Ovary (tissue), 9 donors: ENCODE results near the gene CDKAL1. TPM values are rescaled to one million over a fixed set of nuclear protein-coding genes. Genes with fewer than 3 reads are reported as not detected.
"Not testable (repeated sequence)": the region's sequence is repeated elsewhere in the genome, so short reads cannot be mapped to it uniquely, and the experiment has no call there.

Experiments used
- DNase-seq, 5 donors: peaks; one replicate each; pipeline ENCODE4 v3.0.0-alpha.2; 2019 to 2020
- H3K27ac ChIP-seq, 2 donors: fragments of 200-600 bp; one replicate each; pipeline versions ENCODE4 v1.5.1 to v1.8.0; 2019 to 2022
- H3K27me3 ChIP-seq: fragments of 200-600 bp; one replicate; pipeline ENCODE4 v1.8.0; 2022
- H3K36me3 ChIP-seq: fragments of 200-600 bp; sonication (generic); one replicate; pipeline ENCODE4 v1.5.1; 2019
- H3K4me1 ChIP-seq: one replicate; pipeline ENCODE4 v1.8.1; 2013; ENCODE audit warnings: mild to moderate bottlenecking, moderate library complexity; ENCODE audit not compliant: insufficient read depth
- H3K4me3 ChIP-seq: fragments of 200-600 bp; sonication (generic); one replicate; pipeline ENCODE4 v1.5.1; 2017
- H3K9me3 ChIP-seq, 2 donors: fragments of 200-600 bp in 1 of 2; sonication (generic) in 1 of 2; one replicate each; pipeline versions ENCODE4 v1.5.1 to v1.8.1; 2013 to 2019; ENCODE audit warnings: mild to moderate bottlenecking in 1 of 2, moderate library complexity in 1 of 2
- EP300 ChIP-seq: sonication (generic); formaldehyde crosslinking; IDR thresholded peaks from one replicate; pipeline ENCODE4 v1.6.1; 2017; ENCODE audit warnings: antibody characterized with exemption
- POLR2A ChIP-seq: fragments of 450-650 bp; IDR thresholded peaks from one replicate; pipeline ENCODE4 v1.6.1; 2017; ENCODE audit warnings: antibody characterized with exemption, mild to moderate bottlenecking, moderate library complexity
- WGBS, 3 donors: extraction: QIAGEN DNeasy Blood & Tissue Kit in 1 of 3; methylation state at CpG; one replicate each; pipeline versions ENCODE4 v1.1.5 to v1.1.7; 2013 to 2017; 5-methylcytosine and 5-hydroxymethylcytosine counted together
- intact Hi-C, 4 donors: fragments of 100-400 bp; cut with DNase I; formaldehyde crosslinking; loops; one replicate each; pipeline versions ENCODE4 v1.11.0 to v1.15.1; 2022 to 2023
- polyA plus RNA-seq, 2 donors: library from polyadenylated mRNA; stranded (reverse); fragments of 200-250 nt in 1 of 2; fragments of 350-450 nt in 1 of 2; fragmentation: Illumina TruSeq in 1 of 2; extraction: RNeasy Lipid Tissue Mini Kit (QIAGEN cat#74804) in 1 of 2; gene quantifications; one replicate each; pipeline ENCODE4 v1.2.3, GENCODE V29; 2013 to 2014
- total RNA-seq, 7 donors: library from RNA; depleted of rRNA in 2 of 7; stranded (reverse); fragments of >200 nt in 2 of 7; fragmentation: NEBNext Ultra II Directional in 3 of 7; extraction: Animal tissue kit (Norgen Biotek cat#: 25700) in 3 of 7; gene quantifications; one replicate each; pipeline versions ENCODE4 v1.1.0 to v1.2.4, GENCODE V29; 2016 to 2023
- TF ChIP-seq, protein P1 (sequence below), 3 donors: fragments of 450-650 bp in 2 of 3; fragments of 200-600 bp in 1 of 3; IDR thresholded peaks; one replicate each; pipeline versions ENCODE4 v1.5.1 to v1.8.0; 2016 to 2022; ENCODE audit warnings: antibody characterized with exemption in 3 of 3, mild to moderate bottlenecking in 1 of 3
- donor health status: DM: no; HTN: no; CAD: no; lungs with moderate emphysema.
- donor health status: DM: no; HTN: no; CAD: no.
- donor health status: Bipolar disorder and iron deficiency.
- donor health status: DM: yes; HTN: yes; CAD: no.
- donor health status: DM: no; HTN: no; CAD: no.
- donor health status: DM: yes; HTN: yes; CAD: no.

Gene CDKAL1
- total and polyA plus RNA-seq, 9 donors, result 6.8 to 21.3 (median 18.9) TPM

- Histone ChIP-seq H3K27me3 (no peaks in the 10 kb centered on the region), H3K4me1 (peaks cover 7% of the 10 kb centered on the region), H3K27ac (peak overlapping the region in 1 of 2 donors; percentile 60), H3K9me3 (no peaks in the 10 kb centered on the region), H3K36me3 (no peaks in the 10 kb centered on the region), H3K4me3 (no peak overlapping the region)
- intact Hi-C loops, result no loop called here
- no peak for DNase-seq
- TF ChIP-seq, protein P1, sequence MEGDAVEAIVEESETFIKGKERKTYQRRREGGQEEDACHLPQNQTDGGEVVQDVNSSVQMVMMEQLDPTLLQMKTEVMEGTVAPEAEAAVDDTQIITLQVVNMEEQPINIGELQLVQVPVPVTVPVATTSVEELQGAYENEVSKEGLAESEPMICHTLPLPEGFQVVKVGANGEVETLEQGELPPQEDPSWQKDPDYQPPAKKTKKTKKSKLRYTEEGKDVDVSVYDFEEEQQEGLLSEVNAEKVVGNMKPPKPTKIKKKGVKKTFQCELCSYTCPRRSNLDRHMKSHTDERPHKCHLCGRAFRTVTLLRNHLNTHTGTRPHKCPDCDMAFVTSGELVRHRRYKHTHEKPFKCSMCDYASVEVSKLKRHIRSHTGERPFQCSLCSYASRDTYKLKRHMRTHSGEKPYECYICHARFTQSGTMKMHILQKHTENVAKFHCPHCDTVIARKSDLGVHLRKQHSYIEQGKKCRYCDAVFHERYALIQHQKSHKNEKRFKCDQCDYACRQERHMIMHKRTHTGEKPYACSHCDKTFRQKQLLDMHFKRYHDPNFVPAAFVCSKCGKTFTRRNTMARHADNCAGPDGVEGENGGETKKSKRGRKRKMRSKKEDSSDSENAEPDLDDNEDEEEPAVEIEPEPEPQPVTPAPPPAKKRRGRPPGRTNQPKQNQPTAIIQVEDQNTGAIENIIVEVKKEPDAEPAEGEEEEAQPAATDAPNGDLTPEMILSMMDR (IDR thresholded peaks at IDR 0.05), result no peak
- TF ChIP-seq EP300 (no peak), POLR2A (no peak)
- 3 to 14% (median 4%) methylated on average over 6 of the region's 6 CpGs for WGBS, 3 donors
Observed at GRCh38 chr6:20826378-20826777, 292.1 kb downstream of the CDKAL1 start.

DNA sequence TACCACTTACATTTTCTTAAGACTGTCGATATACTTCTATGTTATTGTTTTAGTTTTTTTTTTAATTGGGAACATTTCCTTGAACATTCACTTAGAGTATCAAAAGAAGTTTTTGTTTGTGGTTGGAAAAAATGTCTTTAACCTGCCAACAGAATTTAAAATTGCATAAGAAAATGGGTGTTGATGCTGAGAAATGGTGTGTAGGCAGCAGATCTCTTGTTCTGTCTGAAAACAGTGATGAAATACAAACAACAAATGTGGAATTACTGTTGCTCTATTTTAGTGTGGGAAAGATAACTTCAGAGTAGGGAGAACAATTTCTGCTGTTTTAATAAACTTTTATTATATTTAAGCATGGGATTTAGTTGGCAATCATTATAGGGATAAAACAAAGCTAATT, 293.5 kb downstream of the CDKAL1 start:
- TF ChIP-seq EP300 (no peak), POLR2A (no peak)
- TF ChIP-seq, protein P1 (IDR thresholded peaks at IDR 0.05), result no peak

GRCh38 chr6:20830576-20830975, 296.3 kb downstream of the CDKAL1 start:
- Histone ChIP-seq H3K9me3 (no peaks in the 10 kb centered on the region), H3K27me3 (no peaks in the 10 kb centered on the region), H3K27ac (no peak overlapping the region), H3K4me3 (no peak overlapping the region), H3K4me1 (peaks cover 7% of the 10 kb centered on the region), H3K36me3 (no peaks in the 10 kb centered on the region)
- WGBS, 3 donors, result 61 to 86% (median 84%) methylated on average over 1 of the region's 1 CpG
- no peak for DNase-seq
- intact Hi-C loops, result no loop called here
- TF ChIP-seq POLR2A (no peak), EP300 (no peak)
- TF ChIP-seq, protein P1 (IDR thresholded peaks at IDR 0.05), result no peak

More for the DNA sequence above, 293.5 kb downstream of the CDKAL1 start:
- H3K4me3 ChIP-seq, result no peak overlapping the region
- no peaks in the 10 kb centered on the region for H3K36me3 ChIP-seq
- H3K4me1 ChIP-seq, result peaks cover 7% of the 10 kb centered on the region
- no peaks in the 10 kb centered on the region for H3K9me3 ChIP-seq
- intact Hi-C loops, result no loop called here
- H3K27ac ChIP-seq, result peak overlapping the region; percentile 17 to 69
- DNase-seq, result no peak
- WGBS, 3 donors, result 1 to 16% (median 7%) methylated on average over 1 of the region's 1 CpG
- H3K27me3 ChIP-seq, result no peaks in the 10 kb centered on the region

DNA sequence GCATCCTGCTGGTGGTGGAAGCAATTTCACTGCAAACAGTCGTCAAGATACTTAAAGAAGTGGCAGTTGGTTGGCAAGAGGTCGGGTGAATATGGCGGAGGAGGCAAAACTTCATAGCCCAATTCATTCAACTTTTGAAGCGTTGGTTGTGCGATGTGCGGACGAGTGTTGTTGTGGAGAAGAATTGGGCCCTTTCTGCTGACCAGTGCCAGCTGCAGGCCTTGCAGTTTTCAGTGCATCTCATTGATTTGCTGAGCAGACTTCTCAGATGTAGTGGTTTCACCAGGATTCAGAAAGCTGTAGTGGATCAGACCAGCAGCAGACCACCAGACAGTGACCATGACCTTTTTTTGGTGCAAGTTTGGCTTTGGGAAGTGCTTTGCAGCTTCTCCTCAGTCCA, 297.0 kb downstream of the CDKAL1 start:
- DNase-seq, H3K4me1 ChIP-seq, H3K36me3 ChIP-seq, intact Hi-C loops, H3K4me3 ChIP-seq, H3K9me3 ChIP-seq, H3K27ac ChIP-seq, H3K27me3 ChIP-seq: not testable (repeated sequence)
- 96 to 98% (median 97%) methylated on average over 7 of the region's 7 CpGs for WGBS, 3 donors

GRCh38 chr6:20833881-20834515, 299.7 kb downstream of the CDKAL1 start:
- intact Hi-C loops, result no loop called here
- H3K4me1 ChIP-seq, result no peaks in the 10 kb centered on the region
- H3K9me3 ChIP-seq, result no peaks in the 10 kb centered on the region
- no peak overlapping the region for H3K4me3 ChIP-seq
- DNase-seq, result no peak
- no peaks in the 10 kb centered on the region for H3K27me3 ChIP-seq
- H3K27ac ChIP-seq, result no peak overlapping the region
- no peaks in the 10 kb centered on the region for H3K36me3 ChIP-seq
- TF ChIP-seq EP300 (no peak), POLR2A (no peak)
- TF ChIP-seq, protein P1 (IDR thresholded peaks at IDR 0.05), result no peak
- 84 to 87% (median 86%) methylated on average over 8 of the region's 8 CpGs for WGBS, 3 donors
